Esophagus muscularis mucosa (tissue), 4 donors: Measurements from ENCODE around the gene PAX6.

Experiments used
- CTCF ChIP-seq, 3 experiments: fragments of 200-600 bp in 2 of 3; fragments of 450-650 bp in 1 of 3; sonication (generic) in 2 of 3; IDR thresholded peaks; one replicate each; pipeline ENCODE4 v1.5.1; 2017 to 2019; ENCODE audit warnings: antibody characterized with exemption in 3 of 3, mild to moderate bottlenecking in 2 of 3, moderate library complexity in 1 of 3
- EP300 ChIP-seq: sonication (generic); formaldehyde crosslinking; IDR thresholded peaks from one replicate; pipeline ENCODE4 v1.6.1; 2017; ENCODE audit warnings: antibody characterized with exemption
- POLR2A ChIP-seq: fragments of 450-650 bp; IDR thresholded peaks from one replicate; pipeline ENCODE4 v1.6.1; 2017; ENCODE audit warnings: antibody characterized with exemption, moderate library complexity, mild to moderate bottlenecking, low read depth

GRCh38 chr11:31783252-31783651 is 27.9 kb downstream of the PAX6 start:
- TF ChIP-seq EP300: no peak
- no peak for TF ChIP-seq POLR2A
- no peak for TF ChIP-seq CTCF (IDR thresholded peaks at IDR 0.05)
